HG03139 (cell line): Measurements from ENCODE around the gene FOCAD.

ENCODE experiments used
- ATAC-seq: cut with Tn5 transposase; IDR thresholded peaks from one replicate; pipeline ENCODE4 v1.9.1; 2021; ENCODE audit not compliant: unreplicated experiment

The FOCAD gene

DNA sequence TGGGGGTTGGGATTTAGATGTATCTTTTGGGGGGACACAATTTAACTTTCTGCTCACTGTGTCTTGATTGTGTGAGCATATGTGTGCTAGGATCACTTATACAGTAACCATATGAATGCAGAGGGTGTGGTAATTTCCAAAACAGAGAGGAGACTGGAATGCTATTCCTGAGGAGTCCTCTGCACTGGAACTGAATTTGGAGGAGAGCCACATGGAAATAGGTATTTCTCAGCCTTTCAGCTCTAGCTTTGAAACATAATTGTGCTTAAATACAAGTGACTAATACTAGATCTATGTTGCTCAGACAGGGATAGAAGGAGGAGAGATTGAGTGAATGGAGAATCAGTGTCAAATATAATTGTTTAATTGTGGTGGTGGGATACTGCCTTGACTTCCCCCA lies 45.5 kb downstream of the FOCAD start:
- ATAC-seq, result no peak

DNA sequence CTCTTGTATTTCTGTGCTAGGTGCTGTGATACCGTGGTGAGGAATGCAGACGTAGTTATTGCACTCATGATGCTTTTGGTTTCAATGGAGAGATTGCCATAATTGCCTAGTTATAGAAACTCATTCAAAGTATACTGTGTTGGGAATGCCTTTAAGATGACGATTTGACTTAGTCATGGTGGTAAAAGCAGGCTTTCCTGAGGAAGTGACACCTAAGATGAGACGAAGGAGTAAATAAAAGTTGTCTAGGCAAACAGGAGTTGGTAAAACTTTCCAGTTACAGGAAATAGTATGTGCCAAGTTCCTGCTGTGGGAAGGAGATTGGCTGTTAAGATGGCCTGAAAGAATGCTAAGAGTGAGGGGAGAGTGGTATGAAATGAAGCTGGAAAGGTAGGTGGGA lies 48.1 kb downstream of the FOCAD start:
- ATAC-seq, result no peak

DNA sequence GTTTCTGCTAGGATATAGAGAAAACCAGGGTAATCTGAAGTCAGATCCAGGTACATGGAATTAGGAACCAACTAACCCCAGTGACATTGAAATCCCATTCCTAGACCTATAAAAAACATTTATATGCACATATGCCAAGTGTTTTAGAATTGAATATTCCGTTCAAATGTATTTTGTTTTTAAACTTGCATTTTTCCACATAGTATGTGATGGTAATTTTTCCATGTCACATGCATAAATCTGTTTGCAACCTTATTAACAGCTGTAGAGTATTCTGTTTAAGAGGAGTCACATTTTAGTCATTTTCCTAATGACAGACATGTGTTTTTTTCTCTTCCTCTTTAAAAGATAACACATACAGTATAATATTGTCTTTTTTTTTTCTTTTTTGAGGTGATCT lies 50.2 kb downstream of the FOCAD start:
- no peak for ATAC-seq

- no peak for ATAC-seq
Measured at GRCh38 chr9:20740304-20740703, 56.2 kb downstream of the FOCAD start.

- no peak for ATAC-seq
Measured at GRCh38 chr9:20740929-20741582, 57.0 kb downstream of the FOCAD start.

DNA sequence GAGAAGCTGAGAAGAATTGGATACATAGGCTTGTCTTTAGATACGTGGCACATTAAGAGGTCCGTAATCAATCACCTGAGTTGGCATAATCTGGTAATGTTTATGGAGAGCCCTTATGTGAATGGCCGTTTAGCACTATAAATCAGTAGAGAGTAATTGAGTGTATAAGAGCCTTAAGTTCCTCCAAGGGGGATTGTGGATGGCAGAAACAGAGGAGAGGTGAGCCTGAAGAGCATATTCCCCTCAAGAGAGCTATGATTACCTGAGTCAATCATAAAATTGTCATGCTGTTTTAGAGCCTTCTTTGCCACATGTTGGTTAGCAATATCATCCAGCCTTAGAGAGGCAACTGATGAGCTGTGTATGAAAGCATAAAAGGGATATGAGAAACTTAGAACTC lies 58.8 kb downstream of the FOCAD start:
- ATAC-seq, result no peak

DNA sequence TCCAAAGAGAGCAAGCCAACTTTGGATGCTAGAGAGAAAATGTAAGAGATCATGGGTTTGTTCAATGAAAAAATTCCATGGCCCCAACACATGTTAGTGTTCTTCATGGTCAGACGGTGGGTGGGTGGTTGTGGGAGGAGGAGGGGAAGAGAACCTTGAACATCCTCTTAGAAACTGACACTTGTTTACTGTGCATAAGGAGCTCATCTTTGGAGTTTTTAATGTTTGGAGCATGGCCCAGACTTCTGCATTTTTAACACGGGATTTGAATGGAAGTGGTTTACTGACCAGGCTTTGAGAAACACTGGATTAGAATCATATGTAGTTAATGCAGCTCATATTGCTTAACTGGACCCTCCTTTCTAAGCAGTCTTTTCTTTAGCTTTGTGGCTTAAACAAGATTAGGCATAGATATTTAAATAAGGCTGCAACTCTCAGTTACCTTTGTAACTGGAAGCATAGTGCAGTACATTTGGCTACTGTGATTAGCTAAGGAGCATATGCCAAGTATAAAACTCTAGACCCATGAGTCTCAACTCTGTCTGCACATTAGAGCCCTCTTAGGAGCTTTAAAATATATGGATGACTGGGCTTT lies 60.1 kb downstream of the FOCAD start:
- ATAC-seq, result no peak

DNA sequence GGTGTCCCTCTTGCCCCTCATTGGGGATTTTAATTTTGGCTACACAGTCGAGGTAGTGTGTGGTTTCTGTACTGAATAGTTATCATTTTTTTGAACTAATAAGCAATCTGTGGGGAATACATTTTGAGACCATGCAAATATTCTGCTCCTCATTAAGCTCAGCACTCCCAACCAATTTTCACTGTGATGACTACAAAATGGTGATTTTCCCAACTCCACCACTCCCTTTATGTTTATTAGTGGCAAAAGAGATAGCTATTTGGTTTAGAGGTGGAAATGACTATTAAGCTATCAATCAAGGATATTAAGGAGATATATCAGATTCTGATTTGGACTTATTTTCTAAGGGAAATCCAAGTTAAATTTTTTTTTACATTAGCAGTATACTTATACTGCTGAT lies 62.9 kb downstream of the FOCAD start:
- no peak for ATAC-seq

GRCh38 chr9:20749496-20750198 lies 65.6 kb downstream of the FOCAD start:
- no peak for ATAC-seq

DNA sequence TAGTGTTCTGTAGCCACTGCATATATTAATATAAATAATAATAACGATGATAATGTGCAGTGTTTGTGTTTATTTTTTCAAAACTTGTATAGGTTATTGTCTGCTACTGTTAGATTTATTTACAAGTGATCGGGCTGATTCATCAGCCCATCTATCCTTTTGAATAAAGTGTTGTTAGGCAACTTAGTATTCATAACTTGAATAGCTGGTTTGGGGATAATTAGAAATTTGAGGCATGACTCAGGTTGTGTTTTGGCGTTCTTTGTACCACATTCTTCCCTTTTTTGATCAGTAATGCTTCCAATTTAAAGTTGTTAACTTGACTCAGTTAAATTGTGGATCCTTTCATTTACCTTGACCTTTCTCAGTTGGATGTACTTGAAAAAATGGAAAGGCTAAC lies 69.7 kb downstream of the FOCAD start:
- no peak for ATAC-seq

DNA sequence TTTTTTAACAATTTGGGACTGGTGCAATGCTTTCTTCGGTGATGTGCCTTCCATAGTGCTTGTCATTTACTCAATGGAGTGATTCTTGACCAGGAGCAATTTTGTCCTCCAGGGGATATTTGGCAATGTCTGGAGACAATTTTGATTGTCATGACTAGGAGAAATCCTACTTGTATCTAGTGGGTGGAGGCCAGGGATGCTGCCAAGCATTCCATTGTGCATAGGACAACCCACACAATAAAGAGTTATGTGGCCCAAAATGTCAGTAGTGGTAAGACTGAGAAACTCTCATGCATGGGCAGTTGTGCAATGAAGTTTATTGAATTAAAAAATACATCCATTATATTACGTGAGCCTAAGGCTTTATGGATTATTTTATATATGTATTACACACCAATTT lies 70.5 kb downstream of the FOCAD start:
- ATAC-seq, result no peak

GRCh38 chr9:20760246-20760891 lies 76.3 kb downstream of the FOCAD start:
- ATAC-seq, result no peak

DNA sequence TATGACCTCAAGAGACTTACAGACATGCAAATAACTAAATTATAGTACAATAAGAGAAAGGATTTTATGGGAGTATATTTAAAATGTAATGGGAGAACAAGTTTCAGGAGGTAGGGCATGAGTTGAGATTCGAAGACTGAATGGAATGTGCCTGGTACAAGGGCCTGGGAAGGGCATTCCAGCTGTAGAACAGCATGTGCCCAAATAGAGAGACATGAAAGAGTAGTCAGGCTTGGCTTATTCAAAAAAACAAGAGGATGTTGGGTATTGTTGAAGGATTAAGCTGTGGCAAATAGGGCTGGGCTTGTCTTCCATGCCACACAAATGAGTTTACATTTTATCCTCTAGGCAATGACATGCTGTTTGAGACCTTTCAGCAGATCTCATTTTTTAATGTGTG lies 86.9 kb downstream of the FOCAD start:
- ATAC-seq, result no peak

GRCh38 chr9:20771729-20772128 lies 87.7 kb downstream of the FOCAD start:
- no peak for ATAC-seq

DNA sequence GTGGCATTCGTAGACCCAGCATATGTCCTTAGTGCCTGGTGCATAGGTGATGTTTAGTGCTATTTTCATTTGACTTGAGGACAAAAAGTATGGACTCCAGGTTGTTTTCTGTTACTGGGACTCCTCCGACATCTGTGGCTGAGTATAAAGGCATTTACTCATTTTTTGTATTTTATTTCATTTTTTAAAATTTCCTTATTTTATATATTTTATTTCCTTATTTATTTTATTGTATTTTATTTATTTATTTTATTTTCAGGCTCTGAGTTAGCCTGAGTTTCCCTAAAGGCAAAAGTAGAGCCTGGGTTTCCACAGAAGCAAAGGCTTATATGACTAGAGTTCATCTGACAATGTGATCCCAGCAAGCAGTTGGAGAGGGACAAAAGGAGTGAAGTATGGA lies 91.6 kb downstream of the FOCAD start:
- no peak for ATAC-seq

DNA sequence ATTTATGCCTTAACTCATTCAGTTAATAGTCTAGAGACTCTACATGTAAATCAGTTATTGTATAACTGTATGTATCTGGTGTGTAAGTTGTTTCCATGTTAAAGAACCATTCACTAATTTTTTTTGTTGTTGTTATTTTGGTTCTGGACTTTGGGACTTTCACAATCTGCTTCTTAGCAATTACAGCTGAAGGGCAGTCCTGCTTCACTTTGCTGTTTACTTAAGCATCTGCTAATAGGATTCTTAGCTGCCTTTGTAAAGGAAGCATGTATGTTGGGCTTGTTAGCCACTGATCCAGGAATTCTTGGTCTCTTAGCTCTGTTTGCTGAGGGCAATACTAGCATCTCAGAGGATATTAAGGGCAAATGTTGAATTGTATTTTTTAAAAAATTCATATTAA lies 97.0 kb downstream of the FOCAD start:
- ATAC-seq, result no peak

GRCh38 chr9:20782289-20782688 lies 98.2 kb downstream of the FOCAD start:
- ATAC-seq, result no peak

DNA sequence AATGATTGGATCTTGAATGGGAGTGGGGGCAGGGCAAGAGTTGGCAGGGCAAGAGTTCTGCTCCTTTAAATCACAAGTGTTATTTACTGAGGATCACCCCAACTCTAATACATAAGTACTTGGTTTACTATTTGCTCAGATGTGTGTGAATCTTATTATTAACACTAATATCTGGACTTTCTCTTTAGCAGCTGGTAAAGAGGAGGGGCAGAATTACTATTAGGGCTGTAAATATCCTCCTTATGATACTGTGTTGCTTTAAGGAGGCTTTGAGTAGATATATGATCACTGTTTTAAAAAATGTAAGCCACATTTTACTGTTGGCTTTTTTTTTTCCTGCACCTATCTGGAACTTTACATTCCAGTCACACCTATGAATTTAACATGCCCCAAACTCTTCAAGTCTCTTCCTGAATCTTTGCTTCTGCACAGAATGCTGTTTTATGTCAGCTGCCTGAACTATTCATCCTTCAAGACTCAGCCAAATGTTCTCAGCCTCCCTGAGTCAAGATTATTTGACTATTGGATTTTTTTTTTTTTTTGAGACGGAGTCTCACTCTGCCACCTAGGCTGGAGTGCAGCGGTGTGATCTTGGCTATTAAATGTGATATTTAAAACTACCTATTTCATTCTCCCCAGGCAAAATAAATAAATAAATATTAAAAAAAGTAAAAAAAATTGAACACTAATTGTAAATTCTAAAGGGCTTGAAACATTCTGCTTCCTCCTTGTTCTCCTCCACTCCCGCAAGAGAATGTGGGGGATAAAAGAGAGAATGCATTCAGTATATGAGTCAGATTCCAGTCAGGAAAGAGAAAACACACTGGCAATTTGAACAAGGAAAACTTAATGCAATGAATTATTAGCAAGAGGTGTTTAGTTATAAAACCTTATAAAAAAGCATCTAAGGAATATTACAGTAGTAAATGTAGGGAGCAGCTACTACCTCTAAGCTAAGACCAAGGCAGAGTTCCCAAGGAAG lies 99.3 kb downstream of the FOCAD start:
- no peak for ATAC-seq

- no peak for ATAC-seq
Measured at GRCh38 chr9:20784196-20784595, 100.1 kb downstream of the FOCAD start.

DNA sequence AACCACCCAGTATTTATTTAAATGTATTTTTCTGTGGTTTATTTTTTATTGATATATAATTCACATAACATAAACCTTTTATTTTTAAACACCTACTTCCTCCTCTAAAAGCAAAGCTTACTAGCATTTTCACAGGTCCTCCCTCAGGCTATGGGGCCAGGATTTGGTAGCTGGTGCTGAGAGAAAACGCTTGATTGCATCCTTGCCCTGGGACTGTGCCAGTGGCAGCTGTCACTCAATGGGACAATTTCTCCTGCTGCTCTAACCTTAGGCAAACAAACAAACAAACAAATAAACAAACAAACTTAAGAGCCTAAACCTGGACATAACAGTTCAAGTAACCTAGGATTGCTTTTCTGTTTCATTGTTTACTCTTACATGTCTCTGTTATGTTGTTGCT lies 102.7 kb downstream of the FOCAD start:
- no peak for ATAC-seq
